Measurements from ENCODE around the gene ENDOU.

DNA sequence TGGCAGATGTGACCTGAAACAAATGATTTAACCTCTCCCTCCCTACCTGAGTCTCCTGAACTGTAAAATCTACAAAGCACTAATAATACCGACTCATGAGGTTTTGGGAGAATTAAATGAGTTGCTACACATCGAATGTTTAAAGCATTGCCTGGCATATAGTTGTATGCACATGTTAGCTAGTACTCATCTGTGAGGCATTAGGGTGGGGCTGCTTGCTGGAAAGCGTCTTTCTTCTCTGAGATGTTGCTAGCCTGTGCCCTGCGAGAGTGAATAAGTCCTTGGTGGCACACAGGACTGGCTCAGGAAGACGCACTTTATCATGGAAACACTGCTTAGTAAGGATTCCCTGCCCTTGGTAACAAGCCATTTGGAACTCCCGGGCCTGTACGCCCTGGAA lies 27.3 kb upstream of the ENDOU start:
- TF ChIP-seq, protein P1, sequence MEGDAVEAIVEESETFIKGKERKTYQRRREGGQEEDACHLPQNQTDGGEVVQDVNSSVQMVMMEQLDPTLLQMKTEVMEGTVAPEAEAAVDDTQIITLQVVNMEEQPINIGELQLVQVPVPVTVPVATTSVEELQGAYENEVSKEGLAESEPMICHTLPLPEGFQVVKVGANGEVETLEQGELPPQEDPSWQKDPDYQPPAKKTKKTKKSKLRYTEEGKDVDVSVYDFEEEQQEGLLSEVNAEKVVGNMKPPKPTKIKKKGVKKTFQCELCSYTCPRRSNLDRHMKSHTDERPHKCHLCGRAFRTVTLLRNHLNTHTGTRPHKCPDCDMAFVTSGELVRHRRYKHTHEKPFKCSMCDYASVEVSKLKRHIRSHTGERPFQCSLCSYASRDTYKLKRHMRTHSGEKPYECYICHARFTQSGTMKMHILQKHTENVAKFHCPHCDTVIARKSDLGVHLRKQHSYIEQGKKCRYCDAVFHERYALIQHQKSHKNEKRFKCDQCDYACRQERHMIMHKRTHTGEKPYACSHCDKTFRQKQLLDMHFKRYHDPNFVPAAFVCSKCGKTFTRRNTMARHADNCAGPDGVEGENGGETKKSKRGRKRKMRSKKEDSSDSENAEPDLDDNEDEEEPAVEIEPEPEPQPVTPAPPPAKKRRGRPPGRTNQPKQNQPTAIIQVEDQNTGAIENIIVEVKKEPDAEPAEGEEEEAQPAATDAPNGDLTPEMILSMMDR (IDR thresholded peaks at IDR 0.05) = no peak
- no peak for TF ChIP-seq POLR2A (IDR thresholded peaks at IDR 0.05)

Data from vagina (tissue), 2 donors.